Body of pancreas (tissue), 4 donors: ENCODE measurements around the gene C4orf50.

Experiments
- POLR2A ChIP-seq, 3 donors: fragments of 450-650 bp; IDR thresholded peaks; one replicate each; pipeline ENCODE4 v1.6.1; 2016; ENCODE audit warnings: antibody characterized with exemption in 3 of 3, mild to moderate bottlenecking in 2 of 3
- TF ChIP-seq, protein P1 (sequence below), 7 experiments: fragments of 450-650 bp in 4 of 7; fragments of 200-600 bp in 3 of 7; sonication (generic) in 3 of 7; IDR thresholded peaks; one replicate each; pipeline ENCODE4 v1.5.1; 2016 to 2019; ENCODE audit warnings: antibody characterized with exemption in 7 of 7

GRCh38 chr4:6005175-6005574 is 13.1 kb downstream of the C4orf50 start:
- no peak for TF ChIP-seq POLR2A (IDR thresholded peaks at IDR 0.05)
- TF ChIP-seq, protein P1, sequence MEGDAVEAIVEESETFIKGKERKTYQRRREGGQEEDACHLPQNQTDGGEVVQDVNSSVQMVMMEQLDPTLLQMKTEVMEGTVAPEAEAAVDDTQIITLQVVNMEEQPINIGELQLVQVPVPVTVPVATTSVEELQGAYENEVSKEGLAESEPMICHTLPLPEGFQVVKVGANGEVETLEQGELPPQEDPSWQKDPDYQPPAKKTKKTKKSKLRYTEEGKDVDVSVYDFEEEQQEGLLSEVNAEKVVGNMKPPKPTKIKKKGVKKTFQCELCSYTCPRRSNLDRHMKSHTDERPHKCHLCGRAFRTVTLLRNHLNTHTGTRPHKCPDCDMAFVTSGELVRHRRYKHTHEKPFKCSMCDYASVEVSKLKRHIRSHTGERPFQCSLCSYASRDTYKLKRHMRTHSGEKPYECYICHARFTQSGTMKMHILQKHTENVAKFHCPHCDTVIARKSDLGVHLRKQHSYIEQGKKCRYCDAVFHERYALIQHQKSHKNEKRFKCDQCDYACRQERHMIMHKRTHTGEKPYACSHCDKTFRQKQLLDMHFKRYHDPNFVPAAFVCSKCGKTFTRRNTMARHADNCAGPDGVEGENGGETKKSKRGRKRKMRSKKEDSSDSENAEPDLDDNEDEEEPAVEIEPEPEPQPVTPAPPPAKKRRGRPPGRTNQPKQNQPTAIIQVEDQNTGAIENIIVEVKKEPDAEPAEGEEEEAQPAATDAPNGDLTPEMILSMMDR (IDR thresholded peaks at IDR 0.05), result no peak
